HEK293 (cell line): ENCODE measurements around the gene ENC1.

Experiments used
- EGR2 ChIP-seq: fragments of 450-650 bp; formaldehyde crosslinking; IDR thresholded peaks from 2 replicates; pipeline ENCODE4 v1.5.1; 2016; ENCODE audit warnings: low read depth, missing biosample characterization, missing genetic modification characterization
- HOXC10 ChIP-seq: sonication (generic); formaldehyde crosslinking; IDR thresholded peaks from 2 replicates; pipeline ENCODE4 v1.8.1; 2023; ENCODE audit warnings: mild to moderate bottlenecking, missing genetic modification reagents
- KLF1 ChIP-seq: fragments of 450-650 bp; formaldehyde crosslinking; IDR thresholded peaks from 2 replicates; pipeline ENCODE4 v1.5.1; 2016; ENCODE audit warnings: missing biosample characterization, missing genetic modification characterization
- ZNF10 ChIP-seq: fragments of 450-650 bp; formaldehyde crosslinking; IDR thresholded peaks from 2 replicates; pipeline ENCODE4 v1.5.1; 2017; ENCODE audit warnings: missing biosample characterization, missing genetic modification characterization
- ZNF184 ChIP-seq: fragments of 450-650 bp; IDR thresholded peaks from 2 replicates; pipeline ENCODE4 v1.5.1; 2018; ENCODE audit warnings: missing biosample characterization, mild to moderate bottlenecking, missing genetic modification characterization
- ZNF274 ChIP-seq, 2 experiments: fragments of 200-500 bp in 1 of 2; fragments of 450-650 bp in 1 of 2; sonication (Bioruptor generic) in 1 of 2; formaldehyde crosslinking in 1 of 2; IDR thresholded peaks; 2 replicates each; pipeline versions ENCODE4 v1.5.1 to v1.6.1; 2014 to 2016; ENCODE audit warnings: borderline replicate concordance in 1 of 2, inconsistent platforms in 1 of 2, low read length in 1 of 2, missing biosample characterization in 1 of 2, missing genetic modification characterization in 1 of 2
- ZNF311 ChIP-seq: fragments of 450-650 bp; formaldehyde crosslinking; IDR thresholded peaks from 2 replicates; pipeline ENCODE4 v1.5.1; 2017; ENCODE audit warnings: missing biosample characterization, missing genetic modification characterization, borderline replicate concordance
- ZNF366 ChIP-seq: fragments of 450-650 bp; formaldehyde crosslinking; conservative IDR thresholded peaks from 2 replicates; pipeline ENCODE4 v1.5.1; 2016; ENCODE audit warnings: missing biosample characterization, missing genetic modification characterization
- ZNF394 ChIP-seq: fragments of 450-650 bp; formaldehyde crosslinking; IDR thresholded peaks from 2 replicates; pipeline ENCODE4 v1.5.1; 2016; ENCODE audit warnings: missing biosample characterization, missing genetic modification characterization, mild to moderate bottlenecking, moderate library complexity, borderline replicate concordance
- ZNF548 ChIP-seq: fragments of 450-650 bp; formaldehyde crosslinking; IDR thresholded peaks from 2 replicates; pipeline ENCODE4 v1.5.1; 2016; ENCODE audit warnings: missing biosample characterization, missing genetic modification characterization
- ZNF561 ChIP-seq: fragments of 450-650 bp; IDR thresholded peaks from 2 replicates; pipeline ENCODE4 v1.5.1; 2018; ENCODE audit warnings: missing biosample characterization, missing genetic modification characterization, borderline replicate concordance
- ZNF610 ChIP-seq: fragments of 450-650 bp; formaldehyde crosslinking; IDR thresholded peaks from 2 replicates; pipeline ENCODE4 v1.5.1; 2016; ENCODE audit warnings: missing biosample characterization, missing genetic modification characterization, borderline replicate concordance
- ZNF658 ChIP-seq: fragments of 450-650 bp; formaldehyde crosslinking; IDR thresholded peaks from 2 replicates; pipeline ENCODE4; 2016; ENCODE audit warnings: missing biosample characterization, missing genetic modification characterization
- ZNF785 ChIP-seq: fragments of 450-650 bp; formaldehyde crosslinking; IDR thresholded peaks from 2 replicates; pipeline ENCODE4 v1.5.1; 2016; ENCODE audit warnings: missing biosample characterization, missing genetic modification characterization
- ZXDB ChIP-seq: fragments of 450-650 bp; formaldehyde crosslinking; IDR thresholded peaks from 2 replicates; pipeline ENCODE4 v1.5.1; 2016; ENCODE audit warnings: missing biosample characterization, missing genetic modification characterization
- TF ChIP-seq, protein P1 (sequence below): fragments of 450-650 bp; formaldehyde crosslinking; IDR thresholded peaks from 2 replicates; pipeline ENCODE4 v1.5.1; 2016; ENCODE audit warnings: missing biosample characterization, missing genetic modification characterization
- TF ChIP-seq, protein P2 (sequence below): fragments of 450-650 bp; formaldehyde crosslinking; IDR thresholded peaks from 2 replicates; pipeline ENCODE4 v1.5.1; 2016; ENCODE audit warnings: missing biosample characterization, missing genetic modification characterization
- TF ChIP-seq, protein P3 (sequence below): fragments of 450-650 bp; formaldehyde crosslinking; IDR thresholded peaks from 2 replicates; pipeline ENCODE4 v1.5.1; 2016; ENCODE audit warnings: missing biosample characterization, missing genetic modification characterization
- TF ChIP-seq, protein P4 (sequence below): fragments of 450-650 bp; formaldehyde crosslinking; IDR thresholded peaks from 2 replicates; pipeline ENCODE4 v1.5.0; 2017; ENCODE audit warnings: missing biosample characterization, missing genetic modification characterization, borderline replicate concordance
- TF ChIP-seq, protein P5 (sequence below): fragments of 450-650 bp; formaldehyde crosslinking; IDR thresholded peaks from 2 replicates; pipeline ENCODE4 v1.5.1; 2016; ENCODE audit warnings: missing biosample characterization, missing genetic modification characterization

Gene ENC1

DNA sequence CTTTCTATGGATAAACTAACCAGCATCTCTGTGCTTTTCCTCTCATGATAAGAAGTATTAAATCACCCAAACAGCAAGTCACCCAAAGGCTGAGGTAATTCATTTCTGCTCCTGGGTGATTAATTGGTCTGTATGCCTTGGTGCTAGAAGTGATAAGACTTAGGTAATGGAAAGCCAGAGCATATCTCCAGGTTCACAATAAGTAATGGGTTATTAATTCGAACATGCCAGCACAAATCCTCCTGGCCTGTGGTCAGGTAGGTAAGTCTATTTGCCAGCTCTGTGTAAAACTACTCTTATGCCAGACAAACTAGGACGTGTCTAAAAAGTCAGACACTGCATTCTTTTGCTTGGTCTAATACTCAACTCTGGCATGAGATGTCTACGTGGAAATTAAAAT is 11.2 kb upstream of the ENC1 start (continued):
- TF ChIP-seq ZNF311 (tag by site-specific recombination) (no peak), ZNF561 (tag by site-specific recombination) (no peak), HOXC10 (CRISPR knock-in tag) (no peak), ZNF394 (no peak), ZNF366 (peak; percentile 62), ZNF10 (0 out of 2 replicates have a peak, but pooled peaks have one; percentile 17), KLF1 (no peak), ZNF785 (tag by site-specific recombination) (no peak), ZNF274 (IDR thresholded peaks at IDR 0.05; ENCODE audit: low read length) (no peak), ZNF274 (tag by site-specific recombination; IDR thresholded peaks at IDR 0.05; ENCODE audit: borderline replicate concordance) (no peak), ZXDB (tag by site-specific recombination) (peak; percentile 41; the same call in 1 of the 2 replicates), EGR2 (tag by site-specific recombination) (no peak), ZNF658 (tag by site-specific recombination) (no peak), ZNF610 (no peak), ZNF184 (tag by site-specific recombination) (peak; percentile 53; the same call in 1 of the 2 replicates), ZNF548 (tag by site-specific recombination) (no peak)
- TF ChIP-seq, protein P1, sequence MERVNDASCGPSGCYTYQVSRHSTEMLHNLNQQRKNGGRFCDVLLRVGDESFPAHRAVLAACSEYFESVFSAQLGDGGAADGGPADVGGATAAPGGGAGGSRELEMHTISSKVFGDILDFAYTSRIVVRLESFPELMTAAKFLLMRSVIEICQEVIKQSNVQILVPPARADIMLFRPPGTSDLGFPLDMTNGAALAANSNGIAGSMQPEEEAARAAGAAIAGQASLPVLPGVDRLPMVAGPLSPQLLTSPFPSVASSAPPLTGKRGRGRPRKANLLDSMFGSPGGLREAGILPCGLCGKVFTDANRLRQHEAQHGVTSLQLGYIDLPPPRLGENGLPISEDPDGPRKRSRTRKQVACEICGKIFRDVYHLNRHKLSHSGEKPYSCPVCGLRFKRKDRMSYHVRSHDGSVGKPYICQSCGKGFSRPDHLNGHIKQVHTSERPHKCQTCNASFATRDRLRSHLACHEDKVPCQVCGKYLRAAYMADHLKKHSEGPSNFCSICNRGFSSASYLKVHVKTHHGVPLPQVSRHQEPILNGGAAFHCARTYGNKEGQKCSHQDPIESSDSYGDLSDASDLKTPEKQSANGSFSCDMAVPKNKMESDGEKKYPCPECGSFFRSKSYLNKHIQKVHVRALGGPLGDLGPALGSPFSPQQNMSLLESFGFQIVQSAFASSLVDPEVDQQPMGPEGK = no peak
- TF ChIP-seq, protein P2, sequence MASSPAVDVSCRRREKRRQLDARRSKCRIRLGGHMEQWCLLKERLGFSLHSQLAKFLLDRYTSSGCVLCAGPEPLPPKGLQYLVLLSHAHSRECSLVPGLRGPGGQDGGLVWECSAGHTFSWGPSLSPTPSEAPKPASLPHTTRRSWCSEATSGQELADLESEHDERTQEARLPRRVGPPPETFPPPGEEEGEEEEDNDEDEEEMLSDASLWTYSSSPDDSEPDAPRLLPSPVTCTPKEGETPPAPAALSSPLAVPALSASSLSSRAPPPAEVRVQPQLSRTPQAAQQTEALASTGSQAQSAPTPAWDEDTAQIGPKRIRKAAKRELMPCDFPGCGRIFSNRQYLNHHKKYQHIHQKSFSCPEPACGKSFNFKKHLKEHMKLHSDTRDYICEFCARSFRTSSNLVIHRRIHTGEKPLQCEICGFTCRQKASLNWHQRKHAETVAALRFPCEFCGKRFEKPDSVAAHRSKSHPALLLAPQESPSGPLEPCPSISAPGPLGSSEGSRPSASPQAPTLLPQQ (tag by site-specific recombination) = peak; percentile 24; the same call in 1 of the 2 replicates
- TF ChIP-seq, protein P3, sequence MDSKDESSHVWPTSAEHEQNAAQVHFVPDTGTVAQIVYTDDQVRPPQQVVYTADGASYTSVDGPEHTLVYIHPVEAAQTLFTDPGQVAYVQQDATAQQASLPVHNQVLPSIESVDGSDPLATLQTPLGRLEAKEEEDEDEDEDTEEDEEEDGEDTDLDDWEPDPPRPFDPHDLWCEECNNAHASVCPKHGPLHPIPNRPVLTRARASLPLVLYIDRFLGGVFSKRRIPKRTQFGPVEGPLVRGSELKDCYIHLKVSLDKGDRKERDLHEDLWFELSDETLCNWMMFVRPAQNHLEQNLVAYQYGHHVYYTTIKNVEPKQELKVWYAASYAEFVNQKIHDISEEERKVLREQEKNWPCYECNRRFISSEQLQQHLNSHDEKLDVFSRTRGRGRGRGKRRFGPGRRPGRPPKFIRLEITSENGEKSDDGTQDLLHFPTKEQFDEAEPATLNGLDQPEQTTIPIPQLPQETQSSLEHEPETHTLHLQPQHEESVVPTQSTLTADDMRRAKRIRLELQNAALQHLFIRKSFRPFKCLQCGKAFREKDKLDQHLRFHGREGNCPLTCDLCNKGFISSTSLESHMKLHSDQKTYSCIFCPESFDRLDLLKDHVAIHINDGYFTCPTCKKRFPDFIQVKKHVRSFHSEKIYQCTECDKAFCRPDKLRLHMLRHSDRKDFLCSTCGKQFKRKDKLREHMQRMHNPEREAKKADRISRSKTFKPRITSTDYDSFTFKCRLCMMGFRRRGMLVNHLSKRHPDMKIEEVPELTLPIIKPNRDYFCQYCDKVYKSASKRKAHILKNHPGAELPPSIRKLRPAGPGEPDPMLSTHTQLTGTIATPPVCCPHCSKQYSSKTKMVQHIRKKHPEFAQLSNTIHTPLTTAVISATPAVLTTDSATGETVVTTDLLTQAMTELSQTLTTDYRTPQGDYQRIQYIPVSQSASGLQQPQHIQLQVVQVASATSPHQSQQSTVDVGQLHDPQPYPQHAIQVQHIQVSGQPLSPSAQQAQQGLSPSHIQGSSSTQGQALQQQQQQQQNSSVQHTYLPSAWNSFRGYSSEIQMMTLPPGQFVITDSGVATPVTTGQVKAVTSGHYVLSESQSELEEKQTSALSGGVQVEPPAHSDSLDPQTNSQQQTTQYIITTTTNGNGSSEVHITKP (tag by site-specific recombination) = peak; percentile 17; the same call in 1 of the 2 replicates
- TF ChIP-seq, protein P4, sequence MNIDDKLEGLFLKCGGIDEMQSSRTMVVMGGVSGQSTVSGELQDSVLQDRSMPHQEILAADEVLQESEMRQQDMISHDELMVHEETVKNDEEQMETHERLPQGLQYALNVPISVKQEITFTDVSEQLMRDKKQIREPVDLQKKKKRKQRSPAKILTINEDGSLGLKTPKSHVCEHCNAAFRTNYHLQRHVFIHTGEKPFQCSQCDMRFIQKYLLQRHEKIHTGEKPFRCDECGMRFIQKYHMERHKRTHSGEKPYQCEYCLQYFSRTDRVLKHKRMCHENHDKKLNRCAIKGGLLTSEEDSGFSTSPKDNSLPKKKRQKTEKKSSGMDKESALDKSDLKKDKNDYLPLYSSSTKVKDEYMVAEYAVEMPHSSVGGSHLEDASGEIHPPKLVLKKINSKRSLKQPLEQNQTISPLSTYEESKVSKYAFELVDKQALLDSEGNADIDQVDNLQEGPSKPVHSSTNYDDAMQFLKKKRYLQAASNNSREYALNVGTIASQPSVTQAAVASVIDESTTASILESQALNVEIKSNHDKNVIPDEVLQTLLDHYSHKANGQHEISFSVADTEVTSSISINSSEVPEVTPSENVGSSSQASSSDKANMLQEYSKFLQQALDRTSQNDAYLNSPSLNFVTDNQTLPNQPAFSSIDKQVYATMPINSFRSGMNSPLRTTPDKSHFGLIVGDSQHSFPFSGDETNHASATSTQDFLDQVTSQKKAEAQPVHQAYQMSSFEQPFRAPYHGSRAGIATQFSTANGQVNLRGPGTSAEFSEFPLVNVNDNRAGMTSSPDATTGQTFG (tag by site-specific recombination) = no peak
- TF ChIP-seq, protein P5, sequence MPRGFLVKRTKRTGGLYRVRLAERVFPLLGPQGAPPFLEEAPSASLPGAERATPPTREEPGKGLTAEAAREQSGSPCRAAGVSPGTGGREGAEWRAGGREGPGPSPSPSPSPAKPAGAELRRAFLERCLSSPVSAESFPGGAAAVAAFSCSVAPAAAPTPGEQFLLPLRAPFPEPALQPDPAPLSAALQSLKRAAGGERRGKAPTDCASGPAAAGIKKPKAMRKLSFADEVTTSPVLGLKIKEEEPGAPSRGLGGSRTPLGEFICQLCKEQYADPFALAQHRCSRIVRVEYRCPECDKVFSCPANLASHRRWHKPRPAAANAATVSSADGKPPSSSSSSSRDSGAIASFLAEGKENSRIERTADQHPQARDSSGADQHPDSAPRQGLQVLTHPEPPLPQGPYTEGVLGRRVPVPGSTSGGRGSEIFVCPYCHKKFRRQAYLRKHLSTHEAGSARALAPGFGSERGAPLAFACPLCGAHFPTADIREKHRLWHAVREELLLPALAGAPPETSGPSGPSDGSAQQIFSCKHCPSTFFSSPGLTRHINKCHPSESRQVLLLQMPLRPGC (tag by site-specific recombination) = no peak
